GM19099 (cell line): ENCODE results near the gene MDM2.

Experiments
- POLR2A ChIP-seq: IDR thresholded peaks from 3 replicates; pipeline ENCODE4 v1.6.1; 2011; ENCODE audit warnings: low read depth; ENCODE audit not compliant: insufficient read length; ENCODE audit errors: extremely low read depth

MDM2 gene

GRCh38 chr12:68776976-68777610, 30.9 kb upstream of the MDM2 start:
- TF ChIP-seq POLR2A = no peak

- no peak for TF ChIP-seq POLR2A
Observed at GRCh38 chr12:68779280-68779679, 28.7 kb upstream of the MDM2 start.

GRCh38 chr12:68780731-68781130, 27.2 kb upstream of the MDM2 start:
- TF ChIP-seq POLR2A = no peak

- TF ChIP-seq POLR2A = no peak
Observed at GRCh38 chr12:68781728-68782127, 26.2 kb upstream of the MDM2 start.

GRCh38 chr12:68784015-68784414, 24.0 kb upstream of the MDM2 start:
- TF ChIP-seq POLR2A = no peak

GRCh38 chr12:68785358-68785757, 22.6 kb upstream of the MDM2 start:
- no peak for TF ChIP-seq POLR2A

GRCh38 chr12:68785823-68786222, 22.2 kb upstream of the MDM2 start:
- no peak for TF ChIP-seq POLR2A

GRCh38 chr12:68786929-68787328, 21.0 kb upstream of the MDM2 start:
- TF ChIP-seq POLR2A = no peak

- TF ChIP-seq POLR2A = no peak
Observed at GRCh38 chr12:68788554-68789143, 19.3 kb upstream of the MDM2 start.

GRCh38 chr12:68789144-68789878, 18.7 kb upstream of the MDM2 start:
- no peak for TF ChIP-seq POLR2A

GRCh38 chr12:68790081-68790951, 17.7 kb upstream of the MDM2 start:
- TF ChIP-seq POLR2A = no peak

- no peak for TF ChIP-seq POLR2A
Observed at GRCh38 chr12:68790952-68791234, 17.1 kb upstream of the MDM2 start.

GRCh38 chr12:68791897-68792481, 16.0 kb upstream of the MDM2 start:
- TF ChIP-seq POLR2A = no peak

- TF ChIP-seq POLR2A = no peak
Observed at GRCh38 chr12:68792952-68793351, 15.0 kb upstream of the MDM2 start.

GRCh38 chr12:68793436-68793835, 14.5 kb upstream of the MDM2 start:
- TF ChIP-seq POLR2A = no peak
